ENCODE results near the gene MT1G.
"Not testable (repeated sequence)": the region's sequence is repeated elsewhere in the genome, so short reads cannot be mapped to it uniquely, and the experiment has no call there.

Gene MT1G

DNA sequence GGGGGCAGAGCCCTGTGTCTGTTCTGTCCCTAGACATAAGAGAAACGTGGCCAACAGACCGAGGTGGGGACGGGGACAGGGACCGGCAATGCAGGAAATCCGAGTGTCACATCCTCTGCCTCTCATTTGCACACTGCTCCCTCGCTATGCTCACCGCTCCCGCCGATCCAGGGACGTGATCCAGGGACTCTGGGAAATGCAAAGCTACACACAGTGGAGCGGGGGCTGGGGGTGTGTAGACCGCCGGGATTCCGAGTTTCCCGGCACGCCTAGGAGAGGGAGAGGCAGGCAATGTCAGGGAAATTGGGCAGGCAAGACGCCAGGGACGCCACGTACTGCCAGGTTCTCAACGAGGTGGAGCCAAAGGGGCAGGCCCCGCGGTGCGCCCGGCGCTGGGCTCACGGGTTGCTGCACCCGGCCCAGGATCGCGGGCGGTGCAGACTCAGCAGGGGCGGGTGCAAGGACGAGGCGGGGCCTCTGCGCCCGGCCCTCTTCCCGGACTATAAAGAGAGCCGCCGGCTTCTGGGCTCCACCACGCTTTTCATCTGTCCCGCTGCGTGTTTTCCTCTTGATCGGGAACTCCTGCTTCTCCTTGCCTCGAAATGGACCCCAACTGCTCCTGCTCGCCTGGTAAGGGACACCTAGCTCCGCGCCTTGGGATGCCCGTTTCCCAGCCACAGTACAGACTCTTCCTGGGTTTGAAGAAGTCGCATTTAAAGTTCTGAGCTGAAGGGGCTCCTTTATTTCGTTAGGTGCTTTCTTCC is 14.3 kb upstream of the MT1G start, which contains the start of gene MT1X:
TSS of gene MT1X (plus strand) at position 532 of the 764 bp plus-strand sequence. CDS start at position 603, 71 bp downstream.
- in situ Hi-C loops (cut with HindIII; ENCODE audit: low sequenced_read_pairs), result no loop called here
- TF ChIP-seq, protein P1, sequence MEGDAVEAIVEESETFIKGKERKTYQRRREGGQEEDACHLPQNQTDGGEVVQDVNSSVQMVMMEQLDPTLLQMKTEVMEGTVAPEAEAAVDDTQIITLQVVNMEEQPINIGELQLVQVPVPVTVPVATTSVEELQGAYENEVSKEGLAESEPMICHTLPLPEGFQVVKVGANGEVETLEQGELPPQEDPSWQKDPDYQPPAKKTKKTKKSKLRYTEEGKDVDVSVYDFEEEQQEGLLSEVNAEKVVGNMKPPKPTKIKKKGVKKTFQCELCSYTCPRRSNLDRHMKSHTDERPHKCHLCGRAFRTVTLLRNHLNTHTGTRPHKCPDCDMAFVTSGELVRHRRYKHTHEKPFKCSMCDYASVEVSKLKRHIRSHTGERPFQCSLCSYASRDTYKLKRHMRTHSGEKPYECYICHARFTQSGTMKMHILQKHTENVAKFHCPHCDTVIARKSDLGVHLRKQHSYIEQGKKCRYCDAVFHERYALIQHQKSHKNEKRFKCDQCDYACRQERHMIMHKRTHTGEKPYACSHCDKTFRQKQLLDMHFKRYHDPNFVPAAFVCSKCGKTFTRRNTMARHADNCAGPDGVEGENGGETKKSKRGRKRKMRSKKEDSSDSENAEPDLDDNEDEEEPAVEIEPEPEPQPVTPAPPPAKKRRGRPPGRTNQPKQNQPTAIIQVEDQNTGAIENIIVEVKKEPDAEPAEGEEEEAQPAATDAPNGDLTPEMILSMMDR (IDR thresholded peaks at IDR 0.05; ENCODE audit: low read depth, low read length, missing control alignments), result no peak
- DNase-seq (ENCODE audit: low read depth), result peak; percentile 38
- peak within 1 kb of the TSS; percentile 45 for H3K4me3 ChIP-seq (ENCODE audit: low read depth, low read length)

DNA sequence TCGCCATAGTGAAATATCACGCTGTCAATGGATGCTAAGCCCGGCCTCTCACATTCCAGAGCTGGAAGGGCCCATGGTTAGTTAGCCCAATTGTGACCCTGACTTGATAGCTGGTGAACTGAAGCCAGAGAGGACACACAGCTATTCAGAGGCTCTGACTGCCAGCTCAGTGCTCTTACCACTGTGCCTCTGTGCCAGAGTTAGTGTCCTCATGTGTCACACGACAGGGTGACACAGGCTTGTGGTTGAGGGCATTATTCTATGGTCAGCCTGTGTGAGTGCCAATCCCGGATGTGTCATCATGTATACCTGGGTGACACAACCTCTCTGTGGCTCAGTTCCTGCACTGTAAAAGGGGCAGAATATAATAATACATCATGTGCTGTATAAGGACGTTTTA is 12.0 kb upstream of the MT1G start:
- TF ChIP-seq, protein P1 (IDR thresholded peaks at IDR 0.05; ENCODE audit: low read depth, low read length, missing control alignments), result no peak
- DNase-seq (ENCODE audit: low read depth), result no peak
- in situ Hi-C loops (cut with HindIII; ENCODE audit: low sequenced_read_pairs), result no loop called here
- H3K4me3 ChIP-seq (ENCODE audit: low read depth, low read length), result no peak overlapping the region

DNA sequence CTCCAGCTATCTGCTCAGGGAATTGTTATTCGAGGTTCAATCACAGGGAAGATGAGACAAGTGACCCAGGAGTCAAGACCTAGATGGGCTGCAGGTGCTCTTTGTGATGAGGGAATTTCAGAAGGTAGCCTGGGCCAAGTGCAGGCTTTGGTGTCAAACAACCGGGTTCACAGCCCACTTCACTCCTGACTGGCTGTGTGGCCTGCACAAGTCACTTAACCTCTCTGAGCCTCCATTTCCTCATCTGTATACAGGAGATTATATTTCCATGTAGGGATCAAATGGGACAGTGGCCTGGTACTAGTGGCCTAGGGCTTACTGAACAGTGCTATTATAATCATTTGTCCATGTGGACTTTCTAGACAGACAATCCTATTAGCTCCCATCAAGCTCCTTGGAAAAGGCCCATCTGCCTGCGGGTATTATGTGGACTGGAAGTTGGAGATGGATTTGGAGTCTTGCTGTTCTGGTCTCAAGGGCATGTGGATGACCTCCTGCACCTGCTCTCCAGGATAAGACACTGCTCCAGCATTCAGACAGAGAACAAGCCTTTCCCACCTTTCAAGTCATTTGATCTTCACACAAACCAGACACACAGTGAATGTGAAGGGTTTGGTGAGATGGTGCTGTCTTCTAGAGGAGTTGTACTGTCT is 11.3 kb upstream of the MT1G start:
- TF ChIP-seq, protein P1 (IDR thresholded peaks at IDR 0.05; ENCODE audit: low read depth, low read length, missing control alignments), result no peak
- DNase-seq (ENCODE audit: low read depth), result no peak
- H3K4me3 ChIP-seq (ENCODE audit: low read depth, low read length), result no peak overlapping the region
- in situ Hi-C loops (cut with HindIII; ENCODE audit: low sequenced_read_pairs), result no loop called here

DNA sequence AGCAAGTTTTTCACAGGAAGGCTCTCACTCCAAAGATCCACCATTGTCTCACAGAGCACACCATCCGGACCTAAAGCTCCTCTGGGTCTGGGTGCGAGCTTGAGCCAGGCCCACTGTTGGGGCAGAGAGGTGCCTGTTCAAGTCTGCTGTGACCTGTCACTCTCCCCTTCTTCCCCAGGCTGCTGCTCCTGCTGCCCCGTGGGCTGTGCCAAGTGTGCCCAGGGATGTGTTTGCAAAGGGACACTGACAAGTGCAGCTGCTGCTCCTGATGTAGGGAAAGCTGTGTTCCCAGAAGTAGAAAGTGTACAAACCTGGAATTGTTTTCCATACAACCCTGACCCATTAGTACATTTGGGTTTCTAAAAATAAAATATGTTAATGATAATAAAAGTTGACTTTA is 9.6 kb upstream of the MT1G start:
- DNase-seq (ENCODE audit: low read depth), result no peak
- in situ Hi-C loops (cut with HindIII; ENCODE audit: low sequenced_read_pairs), result no loop called here
- TF ChIP-seq, protein P1 (IDR thresholded peaks at IDR 0.05; ENCODE audit: low read depth, low read length, missing control alignments), result no peak
- H3K4me3 ChIP-seq (ENCODE audit: low read depth, low read length), result no peak overlapping the region

DNA sequence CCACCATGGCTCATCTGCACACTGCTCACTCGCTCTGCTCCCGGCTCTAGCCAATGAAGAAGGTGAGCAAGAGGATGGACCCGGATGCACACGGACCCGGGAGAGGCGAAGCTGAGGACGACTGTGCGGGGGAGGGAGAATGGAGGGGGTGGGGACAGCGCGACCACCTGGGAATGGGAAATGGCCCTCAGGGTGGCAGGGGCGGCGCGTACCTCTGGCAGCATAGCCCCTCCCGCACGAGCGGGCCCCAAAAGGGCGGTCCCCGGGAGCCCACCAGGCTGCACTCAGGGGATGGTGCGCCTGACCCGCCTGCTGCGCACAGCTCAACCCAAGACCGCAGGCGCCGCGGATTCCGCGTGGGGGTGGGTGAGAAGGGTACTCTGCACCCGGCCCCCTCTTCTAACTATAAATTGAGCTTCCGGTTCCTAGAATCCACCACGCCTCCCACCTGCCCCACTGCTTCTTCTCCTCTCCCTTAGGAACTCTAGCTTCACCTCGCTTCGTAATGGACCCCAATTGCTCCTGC is 7.9 kb upstream of the MT1G start:
- in situ Hi-C loops (cut with HindIII; ENCODE audit: low sequenced_read_pairs), result no loop called here
- TF ChIP-seq, protein P1 (IDR thresholded peaks at IDR 0.05; ENCODE audit: low read depth, low read length, missing control alignments), result no peak
- DNase-seq (ENCODE audit: low read depth), result no peak
- peak overlapping the region; percentile 9 for H3K4me3 ChIP-seq (ENCODE audit: low read depth, low read length)

DNA sequence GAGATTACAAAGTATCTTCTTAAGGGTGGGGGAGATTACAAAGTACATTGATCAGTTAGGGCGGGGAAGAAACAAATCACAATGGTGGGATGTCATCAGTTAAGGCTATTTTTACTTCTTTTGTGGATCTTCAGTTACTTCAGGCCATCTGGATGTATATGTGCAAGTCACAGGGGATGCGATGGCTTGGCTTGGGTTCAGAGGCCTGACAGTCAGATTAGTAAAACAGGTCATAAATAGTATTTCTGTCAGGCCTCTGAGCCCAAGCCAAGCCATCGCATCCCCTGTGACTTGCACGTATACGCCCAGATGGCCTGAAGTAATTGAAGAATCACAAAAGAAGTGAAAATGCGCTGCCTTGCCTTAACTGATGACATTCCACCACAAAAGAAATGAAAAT is 6.7 kb upstream of the MT1G start:
- DNase-seq (ENCODE audit: low read depth); in situ Hi-C loops (cut with HindIII; ENCODE audit: low sequenced_read_pairs); H3K4me3 ChIP-seq (ENCODE audit: low read depth, low read length): not testable (repeated sequence)

DNA sequence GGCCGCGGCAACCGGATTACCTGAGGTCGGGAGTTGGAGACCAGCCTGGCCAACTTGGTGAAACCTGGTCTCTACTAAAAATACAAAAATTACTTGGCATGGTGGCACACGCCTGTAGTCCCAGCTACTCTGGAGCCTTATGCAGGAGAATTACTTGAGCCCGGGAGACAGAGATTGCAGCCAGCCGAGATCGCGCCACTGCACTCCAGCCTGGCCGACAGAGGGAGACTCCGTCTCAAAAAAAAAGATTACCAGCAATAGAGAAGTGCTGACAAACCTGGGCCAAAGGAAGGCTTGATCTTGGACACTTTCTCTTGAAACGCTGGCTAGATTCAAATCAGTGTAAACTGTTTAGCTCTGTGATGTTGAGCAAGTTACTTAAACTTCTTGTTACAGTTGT is 6.1 kb upstream of the MT1G start:
- H3K4me3 ChIP-seq (ENCODE audit: low read depth, low read length), result no peak overlapping the region
- in situ Hi-C loops (cut with HindIII; ENCODE audit: low sequenced_read_pairs), result no loop called here
- TF ChIP-seq, protein P1 (IDR thresholded peaks at IDR 0.05; ENCODE audit: low read depth, low read length, missing control alignments), result peak; percentile 75
- DNase-seq (ENCODE audit: low read depth), result no peak
